ENCODE results near the gene TRIM68.

Gene TRIM68

GRCh38 chr11:4578624-4579023 lies 29.4 kb downstream of the TRIM68 start (continued):
- TF ChIP-seq ZNF140 (tag by site-specific recombination; IDR thresholded peaks at IDR 0.05) (no peak), TCF7L2 (IDR thresholded peaks at IDR 0.05; ENCODE audit: borderline replicate concordance, low read depth, low read length) (no peak), WT1 (tag by site-specific recombination; IDR thresholded peaks at IDR 0.05) (no peak), SP2 (tag by site-specific recombination; IDR thresholded peaks at IDR 0.05) (no peak), KLF16 (tag by site-specific recombination; IDR thresholded peaks at IDR 0.05) (no peak), ZNF600 (tag by site-specific recombination; IDR thresholded peaks at IDR 0.05) (no peak), ZEB2 (tag by site-specific recombination; IDR thresholded peaks at IDR 0.05) (no peak), ZNF155 (tag by site-specific recombination; IDR thresholded peaks at IDR 0.05) (no peak)

DNA sequence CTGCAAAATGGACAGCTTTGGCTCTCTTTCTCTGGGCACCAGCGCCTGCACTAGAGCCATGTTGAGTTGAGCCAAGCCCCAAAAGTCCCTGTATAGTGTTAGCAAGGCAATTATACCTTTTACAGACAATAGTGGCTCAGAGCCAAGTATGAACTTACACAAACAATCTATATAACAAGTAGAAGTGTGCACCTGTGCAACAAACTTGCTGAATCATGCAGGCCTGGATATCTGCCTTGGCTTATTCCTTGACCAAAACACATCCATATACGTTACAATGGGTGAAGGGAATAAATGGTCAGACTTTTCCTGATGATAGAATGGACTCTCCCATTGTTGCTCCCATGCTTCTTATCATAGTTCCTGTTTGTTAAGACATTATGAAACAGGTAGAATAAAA lies 30.3 kb downstream of the TRIM68 start:
- ChIA-PET CTCF (interaction anchor here (0.8 to 1.8 kb wide), 2 partner anchors 390 to 396 kb away, joined by 3 to 8 read pairs; no protein-coding TSS in a partner anchor), POLR2A (no interaction called here)
- H3K36me3 ChIP-seq (ENCODE audit: control insufficient read depth in 2 of 2, insufficient read depth in 1 of 2, low read length in 2 of 2): no peaks in the 10 kb centered on the region
- H3K27ac ChIP-seq (ENCODE audit: extremely low read depth, low read depth, low read length): no peak overlapping the region
- TF ChIP-seq ZNF335 (tag by site-specific recombination; conservative IDR thresholded peaks at IDR 0.05) (no peak), ZNF621 (tag by site-specific recombination; IDR thresholded peaks at IDR 0.05) (no peak), KLF16 (tag by site-specific recombination; IDR thresholded peaks at IDR 0.05) (no peak), ZNF560 (tag by site-specific recombination; IDR thresholded peaks at IDR 0.05; ENCODE audit: borderline replicate concordance) (no peak), ZNF558 (tag by site-specific recombination; IDR thresholded peaks at IDR 0.05) (no peak), ZNF658 (tag by site-specific recombination; IDR thresholded peaks at IDR 0.05) (no peak), ZNF423 (tag by site-specific recombination; IDR thresholded peaks at IDR 0.05) (no peak), ZNF324 (tag by site-specific recombination; IDR thresholded peaks at IDR 0.05) (no peak), ZNF521 (tag by site-specific recombination; IDR thresholded peaks at IDR 0.05) (no peak), ZSCAN16 (tag by site-specific recombination; IDR thresholded peaks at IDR 0.05) (no peak), ZNF157 (tag by site-specific recombination; IDR thresholded peaks at IDR 0.05) (no peak), FEZF1 (tag by site-specific recombination; IDR thresholded peaks at IDR 0.05) (no peak), ZNF707 (tag by site-specific recombination; IDR thresholded peaks at IDR 0.05) (no peak), GLIS1 (tag by site-specific recombination; IDR thresholded peaks at IDR 0.05) (no peak)
- TF ChIP-seq, protein P1, sequence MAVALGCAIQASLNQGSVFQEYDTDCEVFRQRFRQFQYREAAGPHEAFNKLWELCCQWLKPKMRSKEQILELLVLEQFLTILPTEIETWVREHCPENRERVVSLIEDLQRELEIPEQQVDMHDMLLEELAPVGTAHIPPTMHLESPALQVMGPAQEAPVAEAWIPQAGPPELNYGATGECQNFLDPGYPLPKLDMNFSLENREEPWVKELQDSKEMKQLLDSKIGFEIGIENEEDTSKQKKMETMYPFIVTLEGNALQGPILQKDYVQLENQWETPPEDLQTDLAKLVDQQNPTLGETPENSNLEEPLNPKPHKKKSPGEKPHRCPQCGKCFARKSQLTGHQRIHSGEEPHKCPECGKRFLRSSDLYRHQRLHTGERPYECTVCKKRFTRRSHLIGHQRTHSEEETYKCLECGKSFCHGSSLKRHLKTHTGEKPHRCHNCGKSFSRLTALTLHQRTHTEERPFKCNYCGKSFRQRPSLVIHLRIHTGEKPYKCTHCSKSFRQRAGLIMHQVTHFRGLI (tag by site-specific recombination; IDR thresholded peaks at IDR 0.05): no peak
- TF ChIP-seq, protein P2, sequence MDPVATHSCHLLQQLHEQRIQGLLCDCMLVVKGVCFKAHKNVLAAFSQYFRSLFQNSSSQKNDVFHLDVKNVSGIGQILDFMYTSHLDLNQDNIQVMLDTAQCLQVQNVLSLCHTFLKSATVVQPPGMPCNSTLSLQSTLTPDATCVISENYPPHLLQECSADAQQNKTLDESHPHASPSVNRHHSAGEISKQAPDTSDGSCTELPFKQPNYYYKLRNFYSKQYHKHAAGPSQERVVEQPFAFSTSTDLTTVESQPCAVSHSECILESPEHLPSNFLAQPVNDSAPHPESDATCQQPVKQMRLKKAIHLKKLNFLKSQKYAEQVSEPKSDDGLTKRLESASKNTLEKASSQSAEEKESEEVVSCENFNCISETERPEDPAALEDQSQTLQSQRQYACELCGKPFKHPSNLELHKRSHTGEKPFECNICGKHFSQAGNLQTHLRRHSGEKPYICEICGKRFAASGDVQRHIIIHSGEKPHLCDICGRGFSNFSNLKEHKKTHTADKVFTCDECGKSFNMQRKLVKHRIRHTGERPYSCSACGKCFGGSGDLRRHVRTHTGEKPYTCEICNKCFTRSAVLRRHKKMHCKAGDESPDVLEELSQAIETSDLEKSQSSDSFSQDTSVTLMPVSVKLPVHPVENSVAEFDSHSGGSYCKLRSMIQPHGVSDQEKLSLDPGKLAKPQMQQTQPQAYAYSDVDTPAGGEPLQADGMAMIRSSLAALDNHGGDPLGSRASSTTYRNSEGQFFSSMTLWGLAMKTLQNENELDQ (tag by site-specific recombination; IDR thresholded peaks at IDR 0.05; ENCODE audit: low read depth): no peak
- TF ChIP-seq, protein P3, sequence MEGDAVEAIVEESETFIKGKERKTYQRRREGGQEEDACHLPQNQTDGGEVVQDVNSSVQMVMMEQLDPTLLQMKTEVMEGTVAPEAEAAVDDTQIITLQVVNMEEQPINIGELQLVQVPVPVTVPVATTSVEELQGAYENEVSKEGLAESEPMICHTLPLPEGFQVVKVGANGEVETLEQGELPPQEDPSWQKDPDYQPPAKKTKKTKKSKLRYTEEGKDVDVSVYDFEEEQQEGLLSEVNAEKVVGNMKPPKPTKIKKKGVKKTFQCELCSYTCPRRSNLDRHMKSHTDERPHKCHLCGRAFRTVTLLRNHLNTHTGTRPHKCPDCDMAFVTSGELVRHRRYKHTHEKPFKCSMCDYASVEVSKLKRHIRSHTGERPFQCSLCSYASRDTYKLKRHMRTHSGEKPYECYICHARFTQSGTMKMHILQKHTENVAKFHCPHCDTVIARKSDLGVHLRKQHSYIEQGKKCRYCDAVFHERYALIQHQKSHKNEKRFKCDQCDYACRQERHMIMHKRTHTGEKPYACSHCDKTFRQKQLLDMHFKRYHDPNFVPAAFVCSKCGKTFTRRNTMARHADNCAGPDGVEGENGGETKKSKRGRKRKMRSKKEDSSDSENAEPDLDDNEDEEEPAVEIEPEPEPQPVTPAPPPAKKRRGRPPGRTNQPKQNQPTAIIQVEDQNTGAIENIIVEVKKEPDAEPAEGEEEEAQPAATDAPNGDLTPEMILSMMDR (tag by site-specific recombination; IDR thresholded peaks at IDR 0.05): no peak
- no peaks in the 10 kb centered on the region for H3K9me3 ChIP-seq (ENCODE audit: control insufficient read depth, insufficient read depth, low read depth, low read length)
- no peak overlapping the region for H3K4me3 ChIP-seq (ENCODE audit: low read depth, low read length)
- no peaks in the 10 kb centered on the region for H3K4me1 ChIP-seq (ENCODE audit: control insufficient read depth, insufficient read depth, low read length)
